IPS DF 4.7 (cell line): ENCODE measurements around the gene CSRP1.

ENCODE experiments used
- DNase-seq: peaks from one replicate; pipeline ENCODE4 v3.0.0-alpha.2; 2013; ENCODE audit warnings: low spot score; ENCODE audit errors: extremely low read depth

The CSRP1 gene

GRCh38 chr1:201456499-201457309 lies 50.2 kb downstream of the CSRP1 start:
- no peak for DNase-seq

- no peak for DNase-seq
Measured at GRCh38 chr1:201455098-201455497, 51.8 kb downstream of the CSRP1 start.

- DNase-seq: no peak
Measured at GRCh38 chr1:201454608-201455007, 52.3 kb downstream of the CSRP1 start.

- DNase-seq: no peak
Measured at GRCh38 chr1:201452866-201453265, 54.1 kb downstream of the CSRP1 start.

- no peak for DNase-seq
Measured at GRCh38 chr1:201450721-201451291, 56.1 kb downstream of the CSRP1 start.

GRCh38 chr1:201448990-201449389 lies 57.9 kb downstream of the CSRP1 start:
- no peak for DNase-seq

- DNase-seq: no peak
Measured at GRCh38 chr1:201447903-201448871, 58.7 kb downstream of the CSRP1 start.

GRCh38 chr1:201445310-201445709 lies 61.6 kb downstream of the CSRP1 start:
- no peak for DNase-seq

- no peak for DNase-seq
Measured at GRCh38 chr1:201444792-201445191, 62.1 kb downstream of the CSRP1 start.

- DNase-seq: no peak
Measured at GRCh38 chr1:201443747-201444146, 63.2 kb downstream of the CSRP1 start.

GRCh38 chr1:201436969-201437368 lies 70.0 kb downstream of the CSRP1 start:
- no peak for DNase-seq

- no peak for DNase-seq
Measured at GRCh38 chr1:201436393-201436792, 70.5 kb downstream of the CSRP1 start.

GRCh38 chr1:201434266-201434665 lies 72.7 kb downstream of the CSRP1 start:
- DNase-seq: no peak

- no peak for DNase-seq
Measured at GRCh38 chr1:201433609-201434008, 73.3 kb downstream of the CSRP1 start.
